ENCODE measurements around the gene FAM83B. TPM values are rescaled to one million over a fixed set of nuclear protein-coding genes. Genes with fewer than 3 reads are reported as not detected.

The FAM83B gene
- total and polyA plus RNA-seq, 2 of the 13 experiments (the other 11 are each of a cell fraction or from before 2014, with no cell fraction given) = not detected

DNA sequence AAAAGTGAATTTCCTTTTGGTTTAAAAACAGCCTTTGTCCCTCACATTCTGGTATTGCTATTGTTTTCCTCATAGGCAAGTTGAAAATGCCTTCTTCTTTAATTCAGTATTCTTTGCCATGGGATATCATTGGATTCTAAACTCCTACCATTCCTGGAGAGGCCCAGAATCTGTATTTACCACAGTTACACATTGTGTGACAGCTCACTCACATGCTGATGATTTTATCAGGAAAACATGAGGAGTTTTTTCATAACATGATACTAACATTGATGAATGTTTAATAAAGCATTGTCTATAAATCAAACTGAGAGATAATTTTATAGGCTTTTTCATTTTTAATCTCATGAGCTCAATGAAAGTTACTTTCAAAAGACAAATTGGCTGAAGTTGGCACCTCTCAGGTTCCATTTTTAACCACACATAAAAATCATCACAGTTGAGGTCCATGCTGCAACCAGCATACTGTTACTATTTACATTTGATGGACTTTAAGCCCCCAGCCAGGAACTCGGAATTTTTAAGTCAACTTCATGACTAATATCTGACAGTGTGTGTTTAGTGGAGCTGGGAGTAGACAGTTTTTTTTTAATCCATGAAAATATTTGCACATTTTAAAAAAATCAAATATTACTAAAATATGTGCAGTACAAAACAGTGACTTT, 82.8 kb downstream of the FAM83B start (continued):
- TF ChIP-seq, protein P1, sequence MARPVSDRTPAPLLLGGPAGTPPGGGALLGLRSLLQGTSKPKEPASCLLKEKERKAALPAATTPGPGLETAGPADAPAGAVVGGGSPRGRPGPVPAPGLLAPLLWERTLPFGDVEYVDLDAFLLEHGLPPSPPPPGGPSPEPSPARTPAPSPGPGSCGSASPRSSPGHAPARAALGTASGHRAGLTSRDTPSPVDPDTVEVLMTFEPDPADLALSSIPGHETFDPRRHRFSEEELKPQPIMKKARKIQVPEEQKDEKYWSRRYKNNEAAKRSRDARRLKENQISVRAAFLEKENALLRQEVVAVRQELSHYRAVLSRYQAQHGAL (CRISPR knock-in tag; IDR thresholded peaks at IDR 0.05; ENCODE audit: not compliant biosample characterization) = no peak
- TF ChIP-seq, protein P2, sequence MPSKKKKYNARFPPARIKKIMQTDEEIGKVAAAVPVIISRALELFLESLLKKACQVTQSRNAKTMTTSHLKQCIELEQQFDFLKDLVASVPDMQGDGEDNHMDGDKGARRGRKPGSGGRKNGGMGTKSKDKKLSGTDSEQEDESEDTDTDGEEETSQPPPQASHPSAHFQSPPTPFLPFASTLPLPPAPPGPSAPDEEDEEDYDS (CRISPR knock-in tag; IDR thresholded peaks at IDR 0.05) = no peak
- TF ChIP-seq FOXC1 (CRISPR knock-in tag; IDR thresholded peaks at IDR 0.05; ENCODE audit: borderline replicate concordance) (no peak), MAFF (IDR thresholded peaks at IDR 0.05; ENCODE audit: low read depth, low read length) (0 out of 2 replicates have a peak, but pooled peaks have one; percentile 1), ADNP (CRISPR knock-in tag; IDR thresholded peaks at IDR 0.05) (no peak), MEF2D (CRISPR knock-in tag; IDR thresholded peaks at IDR 0.05) (0 out of 2 replicates have a peak, but pooled peaks have one; percentile 22), ZNF557 (CRISPR knock-in tag; IDR thresholded peaks at IDR 0.05) (peak; percentile 79; the same call in 1 of the 2 replicates), SCMH1 (CRISPR knock-in tag; IDR thresholded peaks at IDR 0.05; ENCODE audit: borderline replicate concordance) (no peak), EEA1 (CRISPR knock-in tag; IDR thresholded peaks at IDR 0.05; ENCODE audit: borderline replicate concordance) (no peak), SALL1 (CRISPR knock-in tag; IDR thresholded peaks at IDR 0.05) (peak; percentile 69; the same call in 1 of the 2 replicates)
- TF ChIP-seq, protein P3, sequence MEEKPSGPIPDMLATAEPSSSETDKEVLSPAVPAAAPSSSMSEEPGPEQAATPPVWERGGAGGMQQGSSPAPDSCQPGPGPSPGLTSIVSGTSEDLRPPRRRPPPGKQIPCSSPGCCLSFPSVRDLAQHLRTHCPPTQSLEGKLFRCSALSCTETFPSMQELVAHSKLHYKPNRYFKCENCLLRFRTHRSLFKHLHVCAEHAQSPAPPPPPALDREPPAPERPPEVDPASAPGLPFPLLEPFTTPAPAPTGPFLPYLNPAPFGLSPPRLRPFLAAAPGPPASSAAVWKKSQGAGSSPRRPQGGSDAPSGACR (CRISPR knock-in tag; IDR thresholded peaks at IDR 0.05) = no peak
- TF ChIP-seq, protein P4, sequence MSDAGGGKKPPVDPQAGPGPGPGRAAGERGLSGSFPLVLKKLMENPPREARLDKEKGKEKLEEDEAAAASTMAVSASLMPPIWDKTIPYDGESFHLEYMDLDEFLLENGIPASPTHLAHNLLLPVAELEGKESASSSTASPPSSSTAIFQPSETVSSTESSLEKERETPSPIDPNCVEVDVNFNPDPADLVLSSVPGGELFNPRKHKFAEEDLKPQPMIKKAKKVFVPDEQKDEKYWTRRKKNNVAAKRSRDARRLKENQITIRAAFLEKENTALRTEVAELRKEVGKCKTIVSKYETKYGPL (CRISPR knock-in tag; IDR thresholded peaks at IDR 0.05) = no peak
- TF ChIP-seq, protein P5, sequence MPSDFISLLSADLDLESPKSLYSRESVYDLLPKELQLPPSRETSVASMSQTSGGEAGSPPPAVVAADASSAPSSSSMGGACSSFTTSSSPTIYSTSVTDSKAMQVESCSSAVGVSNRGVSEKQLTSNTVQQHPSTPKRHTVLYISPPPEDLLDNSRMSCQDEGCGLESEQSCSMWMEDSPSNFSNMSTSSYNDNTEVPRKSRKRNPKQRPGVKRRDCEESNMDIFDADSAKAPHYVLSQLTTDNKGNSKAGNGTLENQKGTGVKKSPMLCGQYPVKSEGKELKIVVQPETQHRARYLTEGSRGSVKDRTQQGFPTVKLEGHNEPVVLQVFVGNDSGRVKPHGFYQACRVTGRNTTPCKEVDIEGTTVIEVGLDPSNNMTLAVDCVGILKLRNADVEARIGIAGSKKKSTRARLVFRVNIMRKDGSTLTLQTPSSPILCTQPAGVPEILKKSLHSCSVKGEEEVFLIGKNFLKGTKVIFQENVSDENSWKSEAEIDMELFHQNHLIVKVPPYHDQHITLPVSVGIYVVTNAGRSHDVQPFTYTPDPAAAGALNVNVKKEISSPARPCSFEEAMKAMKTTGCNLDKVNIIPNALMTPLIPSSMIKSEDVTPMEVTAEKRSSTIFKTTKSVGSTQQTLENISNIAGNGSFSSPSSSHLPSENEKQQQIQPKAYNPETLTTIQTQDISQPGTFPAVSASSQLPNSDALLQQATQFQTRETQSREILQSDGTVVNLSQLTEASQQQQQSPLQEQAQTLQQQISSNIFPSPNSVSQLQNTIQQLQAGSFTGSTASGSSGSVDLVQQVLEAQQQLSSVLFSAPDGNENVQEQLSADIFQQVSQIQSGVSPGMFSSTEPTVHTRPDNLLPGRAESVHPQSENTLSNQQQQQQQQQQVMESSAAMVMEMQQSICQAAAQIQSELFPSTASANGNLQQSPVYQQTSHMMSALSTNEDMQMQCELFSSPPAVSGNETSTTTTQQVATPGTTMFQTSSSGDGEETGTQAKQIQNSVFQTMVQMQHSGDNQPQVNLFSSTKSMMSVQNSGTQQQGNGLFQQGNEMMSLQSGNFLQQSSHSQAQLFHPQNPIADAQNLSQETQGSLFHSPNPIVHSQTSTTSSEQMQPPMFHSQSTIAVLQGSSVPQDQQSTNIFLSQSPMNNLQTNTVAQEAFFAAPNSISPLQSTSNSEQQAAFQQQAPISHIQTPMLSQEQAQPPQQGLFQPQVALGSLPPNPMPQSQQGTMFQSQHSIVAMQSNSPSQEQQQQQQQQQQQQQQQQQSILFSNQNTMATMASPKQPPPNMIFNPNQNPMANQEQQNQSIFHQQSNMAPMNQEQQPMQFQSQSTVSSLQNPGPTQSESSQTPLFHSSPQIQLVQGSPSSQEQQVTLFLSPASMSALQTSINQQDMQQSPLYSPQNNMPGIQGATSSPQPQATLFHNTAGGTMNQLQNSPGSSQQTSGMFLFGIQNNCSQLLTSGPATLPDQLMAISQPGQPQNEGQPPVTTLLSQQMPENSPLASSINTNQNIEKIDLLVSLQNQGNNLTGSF (CRISPR knock-in tag; IDR thresholded peaks at IDR 0.05) = no peak
- TF ChIP-seq, protein P6, sequence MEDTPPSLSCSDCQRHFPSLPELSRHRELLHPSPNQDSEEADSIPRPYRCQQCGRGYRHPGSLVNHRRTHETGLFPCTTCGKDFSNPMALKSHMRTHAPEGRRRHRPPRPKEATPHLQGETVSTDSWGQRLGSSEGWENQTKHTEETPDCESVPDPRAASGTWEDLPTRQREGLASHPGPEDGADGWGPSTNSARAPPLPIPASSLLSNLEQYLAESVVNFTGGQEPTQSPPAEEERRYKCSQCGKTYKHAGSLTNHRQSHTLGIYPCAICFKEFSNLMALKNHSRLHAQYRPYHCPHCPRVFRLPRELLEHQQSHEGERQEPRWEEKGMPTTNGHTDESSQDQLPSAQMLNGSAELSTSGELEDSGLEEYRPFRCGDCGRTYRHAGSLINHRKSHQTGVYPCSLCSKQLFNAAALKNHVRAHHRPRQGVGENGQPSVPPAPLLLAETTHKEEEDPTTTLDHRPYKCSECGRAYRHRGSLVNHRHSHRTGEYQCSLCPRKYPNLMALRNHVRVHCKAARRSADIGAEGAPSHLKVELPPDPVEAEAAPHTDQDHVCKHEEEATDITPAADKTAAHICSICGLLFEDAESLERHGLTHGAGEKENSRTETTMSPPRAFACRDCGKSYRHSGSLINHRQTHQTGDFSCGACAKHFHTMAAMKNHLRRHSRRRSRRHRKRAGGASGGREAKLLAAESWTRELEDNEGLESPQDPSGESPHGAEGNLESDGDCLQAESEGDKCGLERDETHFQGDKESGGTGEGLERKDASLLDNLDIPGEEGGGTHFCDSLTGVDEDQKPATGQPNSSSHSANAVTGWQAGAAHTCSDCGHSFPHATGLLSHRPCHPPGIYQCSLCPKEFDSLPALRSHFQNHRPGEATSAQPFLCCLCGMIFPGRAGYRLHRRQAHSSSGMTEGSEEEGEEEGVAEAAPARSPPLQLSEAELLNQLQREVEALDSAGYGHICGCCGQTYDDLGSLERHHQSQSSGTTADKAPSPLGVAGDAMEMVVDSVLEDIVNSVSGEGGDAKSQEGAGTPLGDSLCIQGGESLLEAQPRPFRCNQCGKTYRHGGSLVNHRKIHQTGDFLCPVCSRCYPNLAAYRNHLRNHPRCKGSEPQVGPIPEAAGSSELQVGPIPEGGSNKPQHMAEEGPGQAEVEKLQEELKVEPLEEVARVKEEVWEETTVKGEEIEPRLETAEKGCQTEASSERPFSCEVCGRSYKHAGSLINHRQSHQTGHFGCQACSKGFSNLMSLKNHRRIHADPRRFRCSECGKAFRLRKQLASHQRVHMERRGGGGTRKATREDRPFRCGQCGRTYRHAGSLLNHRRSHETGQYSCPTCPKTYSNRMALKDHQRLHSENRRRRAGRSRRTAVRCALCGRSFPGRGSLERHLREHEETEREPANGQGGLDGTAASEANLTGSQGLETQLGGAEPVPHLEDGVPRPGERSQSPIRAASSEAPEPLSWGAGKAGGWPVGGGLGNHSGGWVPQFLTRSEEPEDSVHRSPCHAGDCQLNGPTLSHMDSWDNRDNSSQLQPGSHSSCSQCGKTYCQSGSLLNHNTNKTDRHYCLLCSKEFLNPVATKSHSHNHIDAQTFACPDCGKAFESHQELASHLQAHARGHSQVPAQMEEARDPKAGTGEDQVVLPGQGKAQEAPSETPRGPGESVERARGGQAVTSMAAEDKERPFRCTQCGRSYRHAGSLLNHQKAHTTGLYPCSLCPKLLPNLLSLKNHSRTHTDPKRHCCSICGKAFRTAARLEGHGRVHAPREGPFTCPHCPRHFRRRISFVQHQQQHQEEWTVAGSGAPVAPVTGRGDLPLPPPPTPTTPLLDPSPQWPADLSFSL (CRISPR knock-in tag; IDR thresholded peaks at IDR 0.05) = no peak

Data from HepG2 (cell line).